OCI-LY1 (cell line): ENCODE results near the gene CDH8.

Source experiments
- H2AFZ ChIP-seq: fragments of 200-600 bp; sonication (generic), shearing (Covaris generic); 2 replicates; pipeline ENCODE4 v1.6.0; 2014; ENCODE audit warnings: antibody characterized with exemption, mild to moderate bottlenecking, low read length
- H3F3A ChIP-seq: fragments of 200-600 bp; sonication (generic), shearing (Covaris generic); 2 replicates; pipeline ENCODE4 v1.6.0; 2014; ENCODE audit warnings: mild to moderate bottlenecking, antibody characterized with exemption, low read length, moderate library complexity; ENCODE audit not compliant: insufficient read depth
- H3K27ac ChIP-seq: fragments of 200-600 bp; sonication (generic); 2 replicates; pipeline ENCODE4 v1.5.1; 2014; ENCODE audit warnings: low read length, mixed run types, mild to moderate bottlenecking, low read depth; ENCODE audit not compliant: poor library complexity, severe bottlenecking
- H3K27me3 ChIP-seq: fragments of 200-600 bp; sonication (generic); 2 replicates; pipeline ENCODE4 v1.6.0; 2014; ENCODE audit warnings: antibody characterized with exemption, mild to moderate bottlenecking, low read length, moderate library complexity; ENCODE audit not compliant: insufficient read depth
- H3K36me3 ChIP-seq: fragments of 200-600 bp; sonication (generic); 2 replicates; pipeline ENCODE4 v1.6.1; 2014; ENCODE audit warnings: mild to moderate bottlenecking, antibody characterized with exemption, low read length, moderate library complexity, mixed read lengths; ENCODE audit not compliant: insufficient read depth
- H3K4me1 ChIP-seq: fragments of 200-600 bp; sonication (generic); 2 replicates; pipeline ENCODE4 v1.5.1; 2014; ENCODE audit warnings: mild to moderate bottlenecking, low read length, moderate library complexity; ENCODE audit not compliant: insufficient read depth, severe bottlenecking
- H3K4me2 ChIP-seq: fragments of 200-600 bp; sonication (generic), shearing (Covaris generic); 2 replicates; pipeline ENCODE4 v1.6.1; 2014; ENCODE audit warnings: low read length
- H3K4me3 ChIP-seq: fragments of 200-600 bp; sonication (generic); 2 replicates; pipeline ENCODE4 v1.5.1; 2014; ENCODE audit warnings: low read length, low read depth, mild to moderate bottlenecking, mixed read lengths; ENCODE audit not compliant: poor library complexity, severe bottlenecking
- H3K79me2 ChIP-seq: fragments of 200-600 bp; shearing (Covaris generic); 2 replicates; pipeline ENCODE4 v1.6.1; 2016; ENCODE audit warnings: mixed run types, low read length, mixed read lengths; ENCODE audit not compliant: insufficient read depth
- H3K9ac ChIP-seq: fragments of 200-600 bp; sonication (generic), shearing (Covaris generic); 2 replicates; pipeline ENCODE4 v1.6.1; 2014; ENCODE audit warnings: mild to moderate bottlenecking, low read length, mixed read lengths
- H3K9me2 ChIP-seq: fragments of 200-600 bp; sonication (generic), shearing (Covaris generic); 2 replicates; pipeline ENCODE4 v1.6.1; 2014; ENCODE audit warnings: low read depth, mild to moderate bottlenecking, low read length, mixed read lengths
- H3K9me3 ChIP-seq: fragments of 200-600 bp; shearing (Covaris generic); 2 replicates; pipeline ENCODE4 v1.6.1; 2014; ENCODE audit warnings: low read length, mixed read lengths
- H4K20me1 ChIP-seq: fragments of 200-600 bp; sonication (generic), shearing (Covaris generic); 2 replicates; pipeline ENCODE4 v1.6.0; 2016; ENCODE audit warnings: mild to moderate bottlenecking, low read length; ENCODE audit not compliant: insufficient read depth
- CTCF ChIP-seq: fragments of 200-600 bp; sonication (generic), shearing (Covaris generic); IDR thresholded peaks from 2 replicates; pipeline ENCODE4 v1.5.1; 2017; ENCODE audit warnings: mild to moderate bottlenecking, antibody characterized with exemption, low read length, moderate library complexity, mixed read lengths
- EZH2 ChIP-seq: fragments of 200-600 bp; sonication (generic), shearing (Covaris generic); IDR thresholded peaks from 2 replicates; pipeline ENCODE4 v1.8.0; 2017; ENCODE audit warnings: borderline replicate concordance, mixed run types, mild to moderate bottlenecking, antibody characterized with exemption, low read length, moderate library complexity, mixed read lengths

Gene CDH8

GRCh38 chr16:61940611-61941010 lies 95.6 kb downstream of the CDH8 start:
- no peaks in the 10 kb centered on the region for H3K9me3 ChIP-seq
- no peaks in the 10 kb centered on the region for H3F3A ChIP-seq
- no peaks in the 10 kb centered on the region for H3K36me3 ChIP-seq
- no peaks in the 10 kb centered on the region for H3K79me2 ChIP-seq
- no peaks in the 10 kb centered on the region for H3K9me2 ChIP-seq
- H3K27ac ChIP-seq, result no peak overlapping the region
- H3K4me1 ChIP-seq, result no peaks in the 10 kb centered on the region
- no peak overlapping the region for H3K9ac ChIP-seq
- H2AFZ ChIP-seq, result no peak overlapping the region
- H3K4me2 ChIP-seq, result no peak overlapping the region
- H3K4me3 ChIP-seq, result no peak overlapping the region
- H3K27me3 ChIP-seq, result no peaks in the 10 kb centered on the region
- TF ChIP-seq CTCF (no peak), EZH2 (no peak)
- no peaks in the 10 kb centered on the region for H4K20me1 ChIP-seq

- Histone ChIP-seq H3K4me1 (no peaks in the 10 kb centered on the region), H3K27me3 (no peaks in the 10 kb centered on the region), H3K79me2 (no peaks in the 10 kb centered on the region), H3K9ac (no peak overlapping the region), H3K36me3 (no peaks in the 10 kb centered on the region), H3F3A (no peaks in the 10 kb centered on the region), H3K9me3 (no peaks in the 10 kb centered on the region), H3K27ac (no peak overlapping the region), H3K4me3 (no peak overlapping the region), H3K4me2 (no peak overlapping the region), H3K9me2 (no peaks in the 10 kb centered on the region), H4K20me1 (no peaks in the 10 kb centered on the region), H2AFZ (no peak overlapping the region)
- TF ChIP-seq CTCF, result no peak
These were observed 98.6 kb downstream of the CDH8 start for GRCh38 chr16:61937646-61938045.

GRCh38 chr16:61936522-61936921 lies 99.7 kb downstream of the CDH8 start:
- TF ChIP-seq CTCF (peak; percentile 38; the same call in 1 of the 2 replicates), EZH2 (no peak)

More at GRCh38 chr16:61936522-61936921, 99.7 kb downstream of the CDH8 start:
- no peak overlapping the region for H3K9ac ChIP-seq
- H3K79me2 ChIP-seq, result no peaks in the 10 kb centered on the region
- no peaks in the 10 kb centered on the region for H3K27me3 ChIP-seq
- no peak overlapping the region for H3K27ac ChIP-seq
- no peaks in the 10 kb centered on the region for H3K9me2 ChIP-seq
- no peaks in the 10 kb centered on the region for H3K9me3 ChIP-seq
- no peaks in the 10 kb centered on the region for H3K36me3 ChIP-seq
- no peak overlapping the region for H2AFZ ChIP-seq
- H3F3A ChIP-seq, result no peaks in the 10 kb centered on the region
- no peak overlapping the region for H3K4me2 ChIP-seq
- H4K20me1 ChIP-seq, result no peaks in the 10 kb centered on the region
- H3K4me3 ChIP-seq, result no peak overlapping the region
- no peaks in the 10 kb centered on the region for H3K4me1 ChIP-seq
